ENCODE data around the gene RAB4A. TPM values are rescaled to one million over a fixed set of nuclear protein-coding genes. Genes with fewer than 3 reads are reported as not detected.
A peak's percentile ranks its signal among the peaks of the same experiment; 100 is the strongest.

The RAB4A gene
- total and polyA plus RNA-seq, 9 of the 15 experiments (the other 6 are each of a cell fraction or from before 2014, with no cell fraction given) = 8.3 to 61.0 (median 26.7) TPM

DNA sequence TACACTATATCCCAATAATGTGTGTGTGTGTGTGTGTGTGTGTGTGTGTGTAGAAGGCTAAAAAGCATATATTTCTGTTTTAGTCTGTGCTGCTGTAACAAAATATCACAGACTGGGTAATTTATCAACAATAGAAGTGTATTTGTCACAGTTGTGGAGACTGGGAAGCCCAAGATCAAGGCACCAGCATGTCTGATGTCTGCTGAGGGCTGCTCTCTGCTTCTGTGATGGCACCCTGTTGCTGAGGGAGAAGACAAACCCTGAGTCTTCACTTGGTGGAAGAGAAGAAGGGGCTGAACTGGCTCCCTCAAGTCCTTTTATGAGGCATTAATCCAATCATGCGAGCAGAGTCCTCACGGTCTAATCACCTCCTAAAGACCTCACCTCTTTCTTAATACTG lies 23.0 kb upstream of the RAB4A start:
- H3K9me1 ChIP-seq (ENCODE audit: control insufficient read depth, insufficient read depth, low read length) = no peaks in the 10 kb centered on the region
- no peak overlapping the region for H3K4me3 ChIP-seq
- H3K9ac ChIP-seq (ENCODE audit: insufficient read depth in 1 of 2, low read depth in 2 of 2, low read length in 2 of 2) = no peak overlapping the region
- ATAC-seq = no peak
- no peaks in the 10 kb centered on the region for H3K79me2 ChIP-seq (ENCODE audit: control insufficient read depth, insufficient read depth, low read length)
- H3K27ac ChIP-seq (ENCODE audit: extremely low read depth, low read depth, low read length) = no peak overlapping the region
- H3K4me2 ChIP-seq (ENCODE audit: insufficient read depth, low read length) = no peak overlapping the region
- POLR2A ChIA-PET = no interaction called here
- no peaks in the 10 kb centered on the region for H4K20me1 ChIP-seq (replicated peaks; ENCODE audit: control insufficient read depth, insufficient read depth, low read length)
- DNase-seq (ENCODE audit: extremely low read depth in 1 of 4, low spot score in 3 of 4) = no peak
- 2% methylated on average over 2 of the region's 2 CpGs for WGBS (ENCODE audit: insufficient coverage, low coverage, missing lambda C conversion rate)
- no peak for TF ChIP-seq ZC3H8 (IDR thresholded peaks at IDR 0.05)
- no peak for TF ChIP-seq SRSF9 (IDR thresholded peaks at IDR 0.05; ENCODE audit: borderline replicate concordance, low read depth, low read length)
- intact Hi-C loops (cut with micrococcal nuclease) (no loop called here), in situ Hi-C loops (cut with MboI) (no loop called here)
- peaks cover 15 to 18% of the 10 kb centered on the region in 2 experiments for H3K27me3 ChIP-seq (ENCODE audit: control insufficient read depth in 2 of 2, insufficient read depth in 2 of 2, low read length in 2 of 2)
- CTCF ChIA-PET (ENCODE audit: low intra/inter-chr PET ratio) = no interaction called here
- BruUV-seq (replicated peaks) = no TSS peak
- no peaks in the 10 kb centered on the region for H3K36me3 ChIP-seq (ENCODE audit: control insufficient read depth, insufficient read depth, low read length)
- peaks cover 1 to 4% of the 10 kb centered on the region in 2 experiments; a peak in 1 of 5 replicates for H3K4me1 ChIP-seq (replicated peaks in 1 of 2; ENCODE audit: control insufficient read depth in 2 of 2, insufficient read depth in 2 of 2, low read length in 2 of 2)
- no peaks in the 10 kb centered on the region for H3K9me3 ChIP-seq (replicated peaks; ENCODE audit: control insufficient read depth, insufficient read depth, low read depth, low read length)
- FAIRE-seq = no peak
- H2AFZ ChIP-seq (ENCODE audit: low read depth, low read length) = no peak overlapping the region

DNA sequence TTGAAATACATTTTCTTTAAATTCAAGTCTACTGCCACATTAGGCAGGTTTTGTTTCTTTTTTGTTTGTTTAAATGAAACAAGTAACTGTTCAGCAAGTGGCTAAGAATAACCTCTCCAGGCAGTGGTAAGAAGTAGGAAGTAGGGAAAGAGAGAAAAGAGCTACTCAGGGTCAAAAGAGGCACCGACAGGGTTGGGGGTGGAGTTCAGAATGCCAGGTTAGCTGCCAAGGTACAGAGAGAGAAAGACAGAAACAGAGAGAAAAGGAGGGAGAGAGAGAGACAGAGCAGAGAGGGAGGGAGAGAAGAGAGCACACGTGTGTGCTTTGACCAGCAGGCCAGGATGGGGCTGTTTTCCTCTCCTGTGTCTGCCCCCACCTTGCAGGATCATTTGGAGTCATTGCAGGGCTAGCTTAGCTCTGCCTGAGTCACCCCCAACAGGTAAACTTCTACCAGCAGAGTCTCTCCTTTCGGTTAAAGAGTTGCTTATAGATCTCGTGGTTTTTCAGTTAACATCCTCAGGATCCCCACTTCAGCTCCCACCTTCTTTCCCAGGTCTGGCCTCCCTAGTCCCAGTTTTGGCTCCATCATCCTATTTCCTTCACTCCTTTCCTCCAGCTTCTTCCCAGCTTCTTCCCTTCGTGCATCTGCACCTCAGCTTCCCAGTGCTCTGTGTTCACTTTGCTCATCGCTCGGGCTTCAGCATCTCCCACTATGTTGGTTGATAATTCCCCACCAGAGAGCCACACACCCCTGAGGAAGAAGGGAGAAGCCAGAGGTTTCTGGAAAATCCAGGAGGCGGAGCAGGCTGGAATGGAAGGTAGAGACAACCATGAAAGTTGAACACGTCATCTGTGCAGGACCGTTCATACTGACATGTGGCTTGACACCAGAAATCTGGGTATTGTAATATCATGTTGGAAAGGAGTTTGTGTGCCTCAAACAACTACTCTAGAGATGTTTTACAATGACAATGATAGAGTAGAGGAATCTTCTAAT lies 21.8 kb upstream of the RAB4A start:
- peaks cover 4 to 9% of the 10 kb centered on the region in 2 experiments; a peak in 2 of 5 replicates for H3K4me1 ChIP-seq (replicated peaks in 1 of 2; ENCODE audit: control insufficient read depth in 2 of 2, insufficient read depth in 2 of 2, low read length in 2 of 2)
- TF ChIP-seq CREM (IDR thresholded peaks at IDR 0.05; ENCODE audit: low read depth) = 0 out of 2 replicates have a peak, but pooled peaks have one; percentile 25
- no peak for TF ChIP-seq CREB1 (IDR thresholded peaks at IDR 0.05)
- TF ChIP-seq CREB1 (CRISPR knock-in tag; IDR thresholded peaks at IDR 0.05) = 0 out of 2 replicates have a peak, but pooled peaks have one; percentile 26
- no peak for TF ChIP-seq HNRNPK (IDR thresholded peaks at IDR 0.05; ENCODE audit: low read depth, low read length, poor library complexity, severe bottlenecking)
- H3K4me3 ChIP-seq = no peak overlapping the region
- no peaks in the 10 kb centered on the region for H3K9me3 ChIP-seq (replicated peaks; ENCODE audit: control insufficient read depth, insufficient read depth, low read depth, low read length)
- H3K36me3 ChIP-seq (ENCODE audit: control insufficient read depth, insufficient read depth, low read length) = no peaks in the 10 kb centered on the region
- ATAC-seq (peak; percentile 53), DNase-seq (ENCODE audit: extremely low read depth in 1 of 4, low spot score in 3 of 4) (no peak), FAIRE-seq (no peak)
- H4K20me1 ChIP-seq (replicated peaks; ENCODE audit: control insufficient read depth, insufficient read depth, low read length) = no peaks in the 10 kb centered on the region
- in situ Hi-C loops (cut with MboI) = no loop called here
- no peak overlapping the region for H3K4me2 ChIP-seq (ENCODE audit: insufficient read depth, low read length)
- WGBS (ENCODE audit: insufficient coverage, low coverage, missing lambda C conversion rate) = 2% methylated on average over 10 of the region's 10 CpGs
- no peak overlapping the region for H3K9ac ChIP-seq (ENCODE audit: insufficient read depth in 1 of 2, low read depth in 2 of 2, low read length in 2 of 2)
- POLR2A ChIA-PET = interaction anchor here (0.6 kb wide), 1 partner anchor 188 kb away, joined by 3 read pairs; no protein-coding TSS in a partner anchor
- no TSS peak for BruUV-seq (replicated peaks)
- intact Hi-C loops (cut with micrococcal nuclease) = no loop called here
- no peaks in the 10 kb centered on the region for H3K9me1 ChIP-seq (ENCODE audit: control insufficient read depth, insufficient read depth, low read length)
- no peak overlapping the region; the same call in 1 of the 2 replicates for H2AFZ ChIP-seq (ENCODE audit: low read depth, low read length)
- CTCF ChIA-PET (ENCODE audit: low intra/inter-chr PET ratio) = no interaction called here
- peaks cover 15 to 18% of the 10 kb centered on the region in 2 experiments; a peak in 4 of 5 replicates for H3K27me3 ChIP-seq (ENCODE audit: control insufficient read depth in 2 of 2, insufficient read depth in 2 of 2, low read length in 2 of 2)
- no peaks in the 10 kb centered on the region for H3K79me2 ChIP-seq (ENCODE audit: control insufficient read depth, insufficient read depth, low read length)
- H3K27ac ChIP-seq (ENCODE audit: extremely low read depth, low read depth, low read length) = no peak overlapping the region
